GM21529 (cell line): Measurements from ENCODE around the gene NSDHL.

Source experiments
- ATAC-seq: cut with Tn5 transposase; IDR thresholded peaks from one replicate; pipeline ENCODE4 v1.9.1; 2021; ENCODE audit not compliant: unreplicated experiment

Gene NSDHL

GRCh38 chrX:152892999-152893891, 62.4 kb downstream of the NSDHL start:
- no peak for ATAC-seq

- ATAC-seq: no peak
Observed at GRCh38 chrX:152893980-152894610, 63.2 kb downstream of the NSDHL start.

DNA sequence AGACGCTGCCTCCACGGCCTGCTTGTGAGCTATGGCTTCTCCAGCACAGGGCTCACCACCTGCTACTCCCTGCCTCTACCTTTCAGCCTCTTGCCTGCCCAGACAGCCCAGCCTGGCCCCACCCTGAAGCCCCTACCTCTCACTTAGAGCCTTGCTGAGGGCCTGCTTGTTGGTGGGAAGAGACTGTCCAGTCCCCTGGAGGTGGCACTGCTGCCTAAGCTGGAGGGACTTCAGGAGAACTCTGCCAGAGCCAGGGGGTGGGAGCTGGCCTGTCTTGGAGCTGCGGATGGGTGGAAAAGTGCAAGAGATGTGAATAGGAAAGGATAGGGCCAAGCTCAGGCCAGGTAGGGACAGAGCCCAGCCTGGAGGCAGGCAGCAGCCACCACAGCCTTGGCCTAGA, 64.3 kb downstream of the NSDHL start:
- ATAC-seq: no peak

- no peak for ATAC-seq
Observed at GRCh38 chrX:152895724-152896420, 65.0 kb downstream of the NSDHL start.

- no peak for ATAC-seq
Observed at GRCh38 chrX:152896450-152896849, 65.6 kb downstream of the NSDHL start.

- ATAC-seq: no peak
Observed at GRCh38 chrX:152897222-152898131, 66.6 kb downstream of the NSDHL start, which contains the start of gene ZNF185. Gene ZNF185, plus strand, starts transcription at chrX:152898067. Its CDS starts 16,423 bp downstream, at chrX:152914490.

DNA sequence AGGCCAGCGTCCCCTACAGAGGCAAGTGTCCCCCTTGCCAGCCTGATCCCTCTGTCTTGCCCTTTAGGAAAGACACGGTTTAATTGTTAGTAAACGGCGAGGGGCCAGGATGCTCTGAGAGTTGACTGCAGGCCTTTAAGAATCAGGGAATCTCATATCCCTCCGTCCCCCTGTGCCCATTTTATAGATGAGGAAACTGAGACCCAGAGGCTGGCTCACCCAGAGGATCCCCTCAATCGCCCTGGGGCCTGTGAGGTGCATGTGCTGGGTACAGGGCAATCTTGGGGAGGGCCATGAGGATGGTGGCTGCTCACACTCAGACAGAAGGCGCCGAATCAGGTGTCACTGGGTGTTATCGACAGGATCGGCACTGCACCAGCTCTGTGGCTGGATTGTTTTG, 67.6 kb downstream of the NSDHL start:
- no peak for ATAC-seq

DNA sequence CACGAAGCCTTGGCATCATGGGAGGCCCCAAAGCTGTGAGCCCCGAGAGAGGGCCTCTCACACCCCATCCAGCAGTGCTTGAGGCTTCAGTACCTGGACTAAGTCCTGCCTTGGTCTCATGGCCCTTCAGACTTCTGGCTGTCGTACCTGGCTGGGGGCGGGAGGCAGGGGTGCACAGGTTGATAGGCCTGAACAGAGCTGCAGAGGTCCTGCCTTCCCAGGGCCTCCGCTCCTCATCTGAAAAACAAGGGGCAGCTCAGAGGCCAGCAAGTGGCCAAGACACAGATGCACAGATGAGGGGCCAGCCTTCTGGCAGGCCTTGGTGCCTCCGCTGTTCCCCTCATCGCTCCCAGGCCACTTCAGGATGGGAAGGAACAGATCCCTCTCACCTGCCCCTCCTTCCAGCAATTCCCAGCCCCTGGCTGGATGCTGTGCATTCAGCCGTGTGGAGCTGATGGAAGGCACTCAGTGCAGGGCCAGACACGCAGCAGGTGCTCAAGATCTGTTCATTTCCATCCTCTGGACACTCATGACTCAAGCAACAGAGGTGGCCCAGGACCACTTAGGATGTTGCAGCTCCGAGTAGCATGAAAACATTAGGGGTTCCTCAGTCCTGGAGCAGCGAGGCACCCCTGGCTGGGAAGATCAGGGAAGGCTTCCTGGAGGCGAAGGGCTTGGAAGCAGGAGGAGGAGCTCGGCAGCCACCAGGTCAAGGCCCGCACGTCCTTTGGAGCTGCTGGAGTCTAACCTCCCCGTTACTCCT, 68.4 kb downstream of the NSDHL start:
- ATAC-seq: no peak

DNA sequence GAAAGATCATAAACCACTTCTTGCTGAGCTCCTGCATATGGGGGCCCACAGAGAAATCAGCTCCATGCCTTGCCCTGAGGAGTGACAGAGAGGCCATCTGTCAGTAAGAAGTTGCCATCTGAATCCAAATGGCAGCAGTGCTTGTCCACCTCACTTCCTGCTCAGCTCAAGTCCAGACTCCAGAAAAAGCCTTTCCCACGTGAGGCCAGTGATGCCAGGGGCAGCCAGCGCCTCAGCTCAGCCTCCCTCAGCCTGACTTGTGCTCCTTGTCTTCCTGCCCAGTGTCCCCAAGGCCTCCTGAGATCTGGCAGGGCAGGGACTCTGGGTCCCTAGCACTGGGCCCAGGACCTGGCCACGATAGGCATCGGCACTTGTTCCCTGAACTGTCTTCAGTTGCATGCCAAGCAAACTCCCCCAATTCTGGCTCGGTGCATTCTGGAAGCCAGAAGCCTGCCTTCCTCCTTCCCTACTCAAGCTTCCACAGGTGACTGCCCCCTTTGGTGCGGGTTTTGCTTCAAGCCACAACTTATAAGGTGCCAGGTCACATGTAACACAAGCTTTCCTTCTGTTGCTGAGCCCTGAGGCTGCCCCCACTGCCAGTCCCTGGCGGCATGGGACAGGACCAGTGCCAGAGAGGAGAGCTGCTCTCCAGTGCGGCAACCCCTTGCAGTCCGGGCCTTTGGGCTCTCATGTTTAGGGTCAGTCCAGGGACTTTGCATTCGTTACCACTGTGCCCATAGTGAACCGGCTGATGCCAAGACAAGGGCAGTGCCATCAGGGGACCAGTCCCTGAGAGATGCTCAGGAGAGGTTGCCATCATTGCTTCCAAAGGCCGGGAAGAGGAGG, 69.2 kb downstream of the NSDHL start:
- no peak for ATAC-seq

- ATAC-seq: no peak
Observed at GRCh38 chrX:152900937-152901445, 70.1 kb downstream of the NSDHL start.

DNA sequence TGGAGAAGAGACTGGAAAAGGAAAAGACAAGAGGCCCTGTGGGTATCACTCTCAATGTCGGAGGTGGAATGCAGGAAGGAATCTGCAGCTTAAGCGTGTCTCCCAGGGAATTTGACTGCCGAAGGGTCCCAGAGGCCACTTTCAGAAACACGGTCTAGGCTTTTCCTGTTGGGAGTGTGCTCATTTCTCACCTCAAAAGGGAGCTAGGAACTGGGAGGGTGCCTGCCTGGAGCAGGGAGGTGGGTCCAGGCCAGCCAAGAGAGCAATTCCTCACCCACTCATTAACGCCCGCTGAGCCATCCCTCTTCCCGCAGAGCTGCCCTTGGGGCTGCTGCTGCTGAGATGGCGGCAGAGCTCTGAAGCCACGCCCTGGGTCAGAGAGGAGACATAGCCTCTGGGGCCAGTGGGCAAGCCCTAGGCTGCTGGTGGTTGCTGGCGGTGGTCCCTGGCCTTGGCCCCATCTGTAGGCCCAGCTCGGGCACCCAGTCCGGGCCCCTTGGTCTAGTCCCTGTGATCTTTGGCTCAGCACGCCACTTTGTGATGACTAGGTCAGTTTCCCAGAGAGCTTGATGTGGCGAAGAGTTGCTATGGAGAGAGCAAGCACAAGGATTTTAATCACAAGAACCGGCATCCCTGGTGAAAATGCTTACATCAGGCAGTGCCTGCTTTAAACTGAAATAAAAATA, 71.1 kb downstream of the NSDHL start:
- no peak for ATAC-seq

- no peak for ATAC-seq
Observed at GRCh38 chrX:152902502-152902820, 71.6 kb downstream of the NSDHL start.

DNA sequence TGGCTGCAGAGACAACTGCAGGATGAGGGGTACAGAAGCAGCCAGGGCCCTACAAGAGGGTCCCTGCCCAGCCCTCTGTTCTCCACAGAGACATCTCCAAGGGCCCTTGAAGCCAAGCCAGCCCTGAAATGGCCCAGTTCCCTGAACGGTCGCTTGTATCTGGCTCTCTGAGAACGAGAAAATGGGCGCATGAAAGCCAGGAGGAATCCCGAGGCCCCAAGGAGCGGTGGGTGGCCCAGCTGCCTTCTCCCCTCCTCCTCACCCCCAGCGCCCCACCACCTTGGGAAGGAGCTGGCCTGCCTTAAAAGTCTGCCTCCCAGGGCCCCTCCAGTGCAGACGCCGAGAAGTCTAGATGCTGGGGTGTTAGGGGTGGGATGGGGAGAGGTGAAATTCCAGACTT, 72.7 kb downstream of the NSDHL start:
- no peak for ATAC-seq

GRCh38 chrX:152904151-152905080, 73.6 kb downstream of the NSDHL start:
- no peak for ATAC-seq

DNA sequence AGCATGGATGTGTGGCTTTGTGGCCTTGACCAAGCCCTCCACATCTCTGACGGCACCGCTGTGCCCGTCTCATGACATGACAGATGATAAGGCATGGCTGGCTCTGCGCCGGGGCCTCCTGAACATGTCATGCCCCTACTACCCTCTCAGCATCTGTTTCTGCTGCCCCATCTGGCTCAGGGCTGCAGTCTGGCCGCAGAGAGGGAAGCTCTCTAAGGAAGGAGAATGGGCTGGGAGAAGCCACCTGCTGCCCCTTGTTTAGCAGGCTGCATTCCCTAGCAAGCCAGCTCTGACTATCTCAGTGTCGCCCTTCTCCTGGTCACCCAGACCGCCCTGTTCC, 74.2 kb downstream of the NSDHL start:
- ATAC-seq: no peak

GRCh38 chrX:152907084-152907651, 76.3 kb downstream of the NSDHL start:
- no peak for ATAC-seq

GRCh38 chrX:152908486-152908885, 77.6 kb downstream of the NSDHL start:
- ATAC-seq: no peak
